NCI-H774 (cell line): Measurements from ENCODE around the gene CIROP.

Source experiments
- DNase-seq: peaks from one replicate; lab custom pipeline; 2025; lab: John Stamatoyannopoulos, UW

The CIROP gene

DNA sequence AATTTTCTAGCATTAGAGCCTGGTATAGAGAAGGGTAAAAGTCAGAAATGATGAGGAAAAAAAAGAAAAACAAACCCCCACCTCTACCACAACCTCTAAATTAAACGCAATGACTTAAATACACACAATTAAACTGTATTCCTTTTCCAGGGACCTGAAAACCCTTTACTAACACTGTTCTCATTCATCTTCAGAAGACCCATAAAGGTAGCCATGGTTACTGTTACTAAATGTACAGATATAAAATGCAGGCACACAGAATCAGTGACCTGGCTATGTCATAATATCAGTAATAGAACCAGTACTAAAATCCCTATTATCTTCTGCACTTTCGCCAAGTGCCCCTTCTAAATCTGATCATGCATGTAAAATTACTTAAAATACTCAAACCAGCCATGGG, 11.3 kb downstream of the CIROP start:
- DNase-seq: no peak

GRCh38 chr14:23093104-23093503, 11.7 kb downstream of the CIROP start:
- DNase-seq: no peak

DNA sequence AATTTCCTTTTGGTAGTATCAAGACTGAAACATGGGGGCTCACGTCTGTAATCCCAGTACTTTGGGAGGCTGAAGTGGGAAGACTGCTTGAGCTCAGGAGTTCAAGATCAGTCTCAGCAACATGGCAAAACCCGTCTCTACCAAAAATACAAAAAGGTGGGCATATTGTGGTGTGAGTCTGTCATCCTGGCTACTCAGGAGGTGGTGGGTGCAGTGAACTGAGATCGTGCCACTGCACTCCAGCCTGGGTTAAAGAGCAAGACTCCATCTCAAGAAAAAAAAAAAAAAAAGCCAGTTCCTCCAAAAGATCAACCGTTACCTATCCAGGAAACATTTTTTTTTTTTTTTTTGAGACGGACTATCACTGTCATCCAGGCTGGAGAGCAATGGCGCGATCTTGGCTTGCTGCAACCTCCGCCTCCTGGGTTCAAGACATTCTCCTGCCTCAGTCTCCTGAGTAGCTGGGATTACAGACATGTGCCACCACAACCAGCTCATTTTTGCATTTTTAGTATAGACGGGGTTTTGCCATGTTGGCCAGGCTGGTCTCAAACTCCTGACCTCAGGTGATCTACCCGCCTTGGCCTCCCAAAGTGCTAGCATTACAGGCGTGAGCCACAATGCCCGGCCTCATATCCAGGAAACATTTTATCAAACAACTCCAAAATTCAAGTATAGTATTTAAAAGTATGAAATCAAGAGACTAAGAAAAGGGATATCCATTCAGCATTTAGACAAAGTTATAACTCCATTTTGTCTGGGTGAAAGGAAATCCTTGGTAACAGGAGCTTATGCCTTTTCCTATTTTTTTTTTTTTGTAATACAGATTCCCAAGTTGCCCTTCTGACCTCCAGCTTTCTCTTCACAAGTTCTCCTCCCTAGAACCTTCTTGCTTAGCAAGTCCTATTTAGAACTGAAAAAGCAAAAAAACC, 13.2 kb downstream of the CIROP start:
- DNase-seq: no peak

DNA sequence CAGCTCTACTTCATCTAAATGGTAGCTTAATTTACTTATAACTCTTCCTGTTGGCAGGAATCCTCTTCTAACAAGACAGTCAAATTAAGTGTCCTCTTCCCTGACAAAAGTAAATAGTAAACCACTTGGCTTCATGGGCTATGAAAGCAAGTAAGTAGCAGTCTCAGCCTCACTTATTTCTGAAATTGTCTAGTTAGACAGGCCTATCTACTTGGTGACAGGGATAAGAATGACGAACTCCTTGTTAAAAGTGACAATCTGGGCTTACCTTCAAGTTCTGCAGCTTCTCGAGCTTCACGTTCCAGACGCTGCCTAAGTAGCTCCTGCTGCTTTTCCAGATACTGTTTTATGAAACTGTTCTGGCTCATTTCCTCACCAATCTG, 14.5 kb downstream of the CIROP start:
- DNase-seq: no peak

GRCh38 chr14:23089498-23090253, 15.1 kb downstream of the CIROP start:
- DNase-seq: no peak

DNA sequence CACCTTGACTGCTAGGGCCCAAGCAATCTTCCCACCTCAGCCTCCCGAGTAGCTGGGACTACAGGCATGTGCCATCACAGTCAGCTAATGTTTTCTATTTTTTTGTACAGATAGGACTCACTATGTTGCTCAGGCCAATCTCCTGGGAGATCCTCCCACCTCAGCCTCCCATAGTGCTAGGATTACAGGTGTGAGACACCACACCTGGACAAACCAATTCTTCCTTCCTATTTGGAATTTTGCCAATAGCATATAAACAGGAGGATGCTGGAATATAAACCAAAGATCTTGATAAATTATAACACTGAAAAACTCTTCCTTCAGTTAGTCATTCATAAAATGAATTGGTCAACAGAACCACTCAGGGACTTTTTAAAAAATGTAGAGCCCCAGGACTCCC, 18.2 kb downstream of the CIROP start:
- no peak for DNase-seq

DNA sequence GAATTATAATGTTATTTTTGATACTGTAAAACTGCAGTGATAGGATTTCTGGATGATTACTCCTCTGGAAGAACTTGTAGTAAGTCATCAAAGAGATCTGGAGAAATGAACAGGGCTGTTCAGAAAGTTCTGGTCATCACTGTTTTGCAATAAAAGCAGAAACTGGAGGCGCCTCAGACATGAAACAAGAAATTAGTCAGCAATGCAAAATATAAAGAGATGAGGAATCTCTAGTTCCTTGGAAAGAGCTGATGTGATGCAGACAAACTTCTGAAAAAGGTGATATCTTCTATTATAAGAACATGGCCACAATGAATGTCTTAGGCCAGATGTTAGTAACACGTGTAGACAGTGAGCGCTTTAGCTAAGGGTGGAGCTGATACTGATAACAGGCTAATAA, 19.3 kb downstream of the CIROP start:
- DNase-seq: no peak

- DNase-seq: no peak
Observed at GRCh38 chr14:23080474-23080873, 24.3 kb downstream of the CIROP start.

GRCh38 chr14:23079716-23080115, 25.1 kb downstream of the CIROP start:
- DNase-seq: no peak

- DNase-seq: no peak
Observed at GRCh38 chr14:23078692-23079116, 26.1 kb downstream of the CIROP start.

GRCh38 chr14:23077962-23078361, 26.8 kb downstream of the CIROP start:
- DNase-seq: no peak

DNA sequence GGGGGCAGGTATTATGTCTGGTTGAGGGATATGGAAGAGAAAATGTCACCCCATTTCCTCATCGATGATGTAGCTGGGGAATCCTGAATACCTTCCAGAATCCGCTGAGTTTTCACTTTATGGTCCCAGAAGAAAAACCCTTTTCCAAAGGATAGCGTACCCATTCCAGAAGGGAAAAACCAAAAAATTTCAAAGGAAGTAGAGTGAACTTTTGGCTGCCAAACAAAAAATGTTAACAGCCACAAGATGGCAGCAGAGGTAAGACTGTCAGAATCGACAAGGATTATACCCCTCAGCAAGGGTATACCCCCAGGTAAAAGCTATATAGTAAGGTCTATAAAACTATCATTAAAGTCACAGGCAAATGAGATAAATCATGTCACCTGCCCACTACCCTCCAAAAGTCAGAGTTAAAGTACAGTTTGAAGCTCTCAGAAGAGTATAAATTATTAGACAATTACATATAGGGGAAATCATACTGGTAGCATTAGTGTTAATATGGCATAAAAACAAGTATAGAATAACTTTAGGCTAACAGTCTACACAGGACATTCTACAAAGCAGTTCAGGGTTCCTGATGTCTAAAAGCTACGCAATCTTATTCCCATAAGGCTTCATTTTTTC, 27.9 kb downstream of the CIROP start:
- no peak for DNase-seq

DNA sequence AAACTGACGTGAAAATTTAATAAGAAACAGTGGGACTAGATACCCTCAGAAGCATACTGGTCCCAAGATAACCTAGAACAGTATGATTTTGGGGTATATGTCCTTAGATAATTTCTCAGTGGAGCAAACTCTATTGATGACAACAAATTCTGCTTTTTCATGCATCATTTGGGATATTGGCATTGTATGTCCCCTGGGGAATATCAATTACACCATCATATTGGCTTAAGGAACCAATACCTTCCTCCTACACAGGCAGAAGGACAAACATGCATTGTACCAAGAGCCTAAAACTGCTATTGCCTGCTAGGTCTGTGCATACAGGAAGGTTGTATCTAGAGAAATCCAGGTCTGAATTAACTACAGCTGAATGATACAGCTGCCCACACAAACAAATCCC, 29.9 kb downstream of the CIROP start:
- DNase-seq: no peak

DNA sequence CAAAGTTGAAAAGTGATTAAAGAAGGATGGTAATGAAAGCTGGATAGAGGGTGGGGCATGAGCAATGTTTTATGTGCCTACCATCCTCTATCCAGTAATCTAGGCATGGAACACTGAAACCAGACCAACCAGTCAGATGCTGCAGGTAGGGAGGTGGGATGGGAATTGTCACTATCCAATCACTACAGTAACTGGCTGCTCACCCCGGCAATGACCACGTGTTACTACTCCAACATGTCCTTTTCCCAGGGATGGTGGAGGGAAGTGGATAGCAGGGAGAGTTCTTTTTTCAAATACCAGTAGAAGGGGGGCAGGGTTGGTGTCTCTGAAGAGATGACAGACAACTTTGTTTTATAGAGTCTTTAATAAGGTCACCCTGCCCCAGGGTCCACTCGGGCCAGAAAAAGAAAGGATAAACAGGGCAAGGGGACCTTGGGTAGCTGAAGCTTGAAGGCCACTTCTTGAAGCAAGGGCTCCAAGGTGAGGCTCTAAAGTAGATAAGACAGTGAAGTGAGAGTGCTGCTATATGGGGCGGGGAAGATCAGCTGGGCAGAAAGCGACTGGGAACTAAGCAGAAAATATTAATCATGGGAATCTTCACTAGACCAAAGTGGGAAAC, 32.8 kb downstream of the CIROP start:
- DNase-seq: no peak

DNA sequence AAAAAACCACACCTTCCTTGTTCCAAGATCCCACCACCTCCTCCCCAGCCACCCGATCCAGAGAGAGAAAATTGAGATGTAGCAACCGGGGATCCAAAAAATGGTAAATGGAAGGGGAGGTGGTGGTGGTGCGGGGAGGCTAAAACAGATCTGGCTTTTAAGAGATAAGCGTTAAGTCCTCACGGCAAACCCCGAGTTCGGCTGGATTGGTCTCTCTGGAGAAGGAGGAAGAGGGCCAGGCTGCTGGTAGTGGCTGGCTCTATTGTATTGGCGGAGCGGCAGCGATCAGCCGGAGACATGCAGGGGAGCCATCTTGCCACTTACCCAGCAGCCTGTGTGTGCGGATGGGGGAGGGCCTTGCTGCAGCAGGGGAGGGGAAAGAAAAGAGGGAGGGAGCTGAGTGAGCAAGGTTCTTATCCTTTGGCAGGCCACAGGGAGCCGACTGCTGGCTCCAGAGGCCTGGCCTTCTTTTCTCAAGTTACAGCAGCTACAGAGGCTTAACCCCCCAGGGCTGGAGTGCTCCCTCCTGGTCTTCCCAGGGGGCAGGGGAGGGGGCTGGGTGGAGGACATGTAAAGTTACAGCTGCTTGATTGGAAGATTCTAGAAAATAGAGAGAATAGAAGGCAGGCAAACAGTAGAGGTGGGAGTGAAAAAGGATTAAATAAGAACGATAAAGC, 33.4 kb downstream of the CIROP start:
- DNase-seq: no peak

DNA sequence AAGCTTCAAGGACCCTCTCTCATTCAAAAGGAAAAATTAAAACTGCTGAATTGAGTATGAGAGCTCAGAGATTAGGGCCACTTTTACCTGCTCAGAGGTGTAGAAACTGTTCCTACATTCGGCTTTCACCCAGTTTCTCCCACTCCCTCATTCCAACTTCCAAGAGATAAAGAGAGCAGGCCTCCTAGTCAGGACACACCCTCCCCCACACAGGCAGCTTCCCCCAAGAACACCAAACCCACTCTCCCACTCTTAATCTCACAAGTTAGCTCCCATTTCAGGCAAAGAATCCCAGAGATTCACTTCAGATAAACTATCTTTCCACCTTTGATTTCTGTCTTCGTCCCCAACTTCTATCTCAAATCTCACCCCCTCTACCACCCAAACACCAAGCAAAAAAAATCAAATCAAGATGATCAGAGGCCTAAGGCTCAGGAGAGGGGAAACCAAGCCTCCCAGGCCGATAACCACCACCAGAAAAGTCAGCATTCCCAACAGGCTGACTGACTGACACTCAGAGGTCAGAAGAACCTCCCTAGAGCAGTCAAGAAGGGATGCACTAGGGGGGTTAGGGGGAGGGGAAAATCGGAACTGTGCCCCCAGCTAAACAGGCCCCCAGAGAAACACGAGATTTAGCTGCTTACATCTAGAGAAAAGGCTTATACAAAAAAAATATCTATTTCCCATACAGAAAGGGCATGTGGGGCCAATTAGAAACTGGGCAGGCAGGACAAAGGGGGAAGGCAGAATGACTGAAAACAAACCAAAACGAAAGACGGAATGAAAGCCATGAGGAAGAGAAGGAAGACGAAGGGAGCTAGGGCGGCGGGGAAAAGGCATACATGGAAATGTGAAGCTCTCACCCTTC, 34.3 kb downstream of the CIROP start:
- no peak for DNase-seq

GRCh38 chr14:23069413-23069806, 35.4 kb downstream of the CIROP start:
- DNase-seq: no peak

DNA sequence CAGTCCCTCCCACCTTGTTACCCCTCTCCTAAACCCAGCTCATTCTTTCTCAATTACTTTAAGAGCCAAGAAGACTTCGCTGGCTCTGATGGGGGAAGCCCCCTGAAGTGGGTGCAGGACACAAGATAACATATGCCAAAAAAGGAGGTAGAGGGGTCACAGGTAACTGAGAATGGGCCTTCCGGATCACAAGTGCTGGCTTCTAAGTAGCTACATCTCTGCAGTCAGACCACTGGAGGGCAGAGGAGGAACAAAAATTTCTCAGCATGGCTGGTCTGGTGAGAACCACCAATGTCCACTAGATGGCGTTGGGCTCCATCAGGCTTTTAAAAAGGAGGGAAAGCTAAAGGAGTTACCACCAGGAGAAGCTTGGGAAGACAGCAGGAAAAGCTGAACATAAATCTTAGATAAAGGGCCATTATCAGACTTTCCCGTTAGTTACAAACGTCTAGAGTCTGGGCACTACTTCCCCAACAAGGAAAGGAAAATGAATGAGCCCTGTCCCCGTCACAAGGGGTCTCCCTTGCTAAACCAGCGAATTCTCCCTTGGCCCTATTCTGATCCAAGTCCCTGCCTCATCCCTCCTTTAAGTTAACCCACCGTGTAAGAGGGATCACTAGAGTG, 35.9 kb downstream of the CIROP start:
- no peak for DNase-seq

DNA sequence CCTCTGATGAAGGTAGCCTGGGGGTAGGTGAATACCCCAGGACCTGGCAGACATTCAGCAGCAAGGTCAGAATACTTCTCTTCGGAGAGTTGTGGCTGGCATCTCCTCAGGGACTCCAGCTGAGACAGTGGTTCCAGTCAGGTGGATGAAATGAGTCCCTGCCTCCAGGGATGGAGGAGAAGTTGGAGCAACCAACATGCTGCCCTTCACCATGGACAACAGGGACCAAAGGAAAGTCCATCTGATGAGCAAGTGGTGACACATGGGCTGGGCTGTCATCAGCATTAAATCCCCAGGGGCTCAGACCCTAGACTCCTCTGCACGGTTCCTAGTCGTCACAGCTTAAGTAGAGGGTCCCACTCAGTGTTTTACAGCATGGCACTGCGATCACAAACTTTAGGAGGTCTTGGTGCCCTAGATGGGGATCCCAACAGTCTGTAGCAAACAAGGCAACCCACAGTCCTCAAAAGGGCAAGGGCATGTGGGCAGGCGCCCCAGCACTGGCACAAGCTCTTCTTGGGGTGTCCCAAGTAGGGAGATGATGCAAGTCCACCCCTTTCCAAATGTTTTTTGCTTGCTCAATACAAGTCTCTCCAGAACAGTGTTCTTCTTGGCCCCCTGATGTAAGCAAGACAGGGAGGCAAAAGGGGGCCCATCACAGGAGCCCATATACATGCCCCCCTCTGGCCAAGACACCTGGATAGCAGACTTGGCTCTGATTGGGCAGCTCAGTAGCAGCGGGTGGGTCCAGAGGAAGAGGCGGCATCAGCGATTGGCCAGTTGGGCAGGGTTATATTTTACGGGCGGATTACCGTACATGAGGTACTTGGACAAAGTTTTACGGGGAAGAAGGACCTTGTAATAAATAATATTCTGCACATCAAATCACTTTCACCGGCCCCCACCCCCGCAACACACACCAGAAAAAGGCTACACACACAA, 36.7 kb downstream of the CIROP start:
- DNase-seq: no peak
